Retinal pigment epithelial cell (primary cell): ENCODE data around the gene USP6.
"Not testable (repeated sequence)": the region's sequence is repeated elsewhere in the genome, so short reads cannot be mapped to it uniquely, and the experiment has no call there.

Experiments used
- DNase-seq: peaks from one replicate; pipeline ENCODE4 v3.0.0-alpha.2; 2010; ENCODE audit warnings: low read depth
- H3K4me3 ChIP-seq: 2 replicates; pipeline ENCODE4 v1.5.1; 2011; ENCODE audit warnings: mild to moderate bottlenecking, low read length, control low read depth, moderate library complexity
- TF ChIP-seq, protein P1 (sequence below): conservative IDR thresholded peaks from 2 replicates; pipeline ENCODE4 v1.5.1; 2011; ENCODE audit warnings: low read depth, low read length, control low read depth, inconsistent platforms

USP6 gene

DNA sequence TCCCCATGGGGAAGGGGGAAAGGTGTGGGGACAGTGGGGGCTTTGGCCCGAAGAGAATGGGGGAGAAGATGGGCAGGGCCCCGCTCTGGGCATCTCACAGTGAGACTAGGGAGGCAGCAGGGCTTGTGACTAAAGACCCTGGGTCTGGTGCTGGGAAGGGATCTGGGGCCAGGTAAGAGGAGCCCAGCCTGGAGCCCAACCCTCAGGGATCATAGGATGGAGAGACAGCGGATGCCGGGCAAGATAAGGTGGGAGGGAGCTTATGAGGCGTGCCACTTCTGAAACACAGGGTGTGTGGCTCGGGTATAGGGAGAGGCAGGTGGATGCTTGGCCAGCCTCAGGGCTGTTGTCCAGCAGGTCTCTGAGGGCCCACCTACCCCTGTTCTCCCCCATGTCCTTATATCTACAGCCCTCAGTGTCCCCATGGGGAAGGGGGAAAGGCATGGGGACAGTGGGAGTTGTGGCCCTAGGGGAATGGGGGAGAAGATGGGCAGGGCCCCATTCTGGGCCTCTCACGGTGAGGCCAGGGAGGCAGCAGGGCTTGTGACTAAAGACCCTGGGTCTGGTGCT lies 15.4 kb downstream of the USP6 start:
- DNase-seq, result no peak
- no peak overlapping the region for H3K4me3 ChIP-seq
- TF ChIP-seq, protein P1, sequence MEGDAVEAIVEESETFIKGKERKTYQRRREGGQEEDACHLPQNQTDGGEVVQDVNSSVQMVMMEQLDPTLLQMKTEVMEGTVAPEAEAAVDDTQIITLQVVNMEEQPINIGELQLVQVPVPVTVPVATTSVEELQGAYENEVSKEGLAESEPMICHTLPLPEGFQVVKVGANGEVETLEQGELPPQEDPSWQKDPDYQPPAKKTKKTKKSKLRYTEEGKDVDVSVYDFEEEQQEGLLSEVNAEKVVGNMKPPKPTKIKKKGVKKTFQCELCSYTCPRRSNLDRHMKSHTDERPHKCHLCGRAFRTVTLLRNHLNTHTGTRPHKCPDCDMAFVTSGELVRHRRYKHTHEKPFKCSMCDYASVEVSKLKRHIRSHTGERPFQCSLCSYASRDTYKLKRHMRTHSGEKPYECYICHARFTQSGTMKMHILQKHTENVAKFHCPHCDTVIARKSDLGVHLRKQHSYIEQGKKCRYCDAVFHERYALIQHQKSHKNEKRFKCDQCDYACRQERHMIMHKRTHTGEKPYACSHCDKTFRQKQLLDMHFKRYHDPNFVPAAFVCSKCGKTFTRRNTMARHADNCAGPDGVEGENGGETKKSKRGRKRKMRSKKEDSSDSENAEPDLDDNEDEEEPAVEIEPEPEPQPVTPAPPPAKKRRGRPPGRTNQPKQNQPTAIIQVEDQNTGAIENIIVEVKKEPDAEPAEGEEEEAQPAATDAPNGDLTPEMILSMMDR, result no peak

DNA sequence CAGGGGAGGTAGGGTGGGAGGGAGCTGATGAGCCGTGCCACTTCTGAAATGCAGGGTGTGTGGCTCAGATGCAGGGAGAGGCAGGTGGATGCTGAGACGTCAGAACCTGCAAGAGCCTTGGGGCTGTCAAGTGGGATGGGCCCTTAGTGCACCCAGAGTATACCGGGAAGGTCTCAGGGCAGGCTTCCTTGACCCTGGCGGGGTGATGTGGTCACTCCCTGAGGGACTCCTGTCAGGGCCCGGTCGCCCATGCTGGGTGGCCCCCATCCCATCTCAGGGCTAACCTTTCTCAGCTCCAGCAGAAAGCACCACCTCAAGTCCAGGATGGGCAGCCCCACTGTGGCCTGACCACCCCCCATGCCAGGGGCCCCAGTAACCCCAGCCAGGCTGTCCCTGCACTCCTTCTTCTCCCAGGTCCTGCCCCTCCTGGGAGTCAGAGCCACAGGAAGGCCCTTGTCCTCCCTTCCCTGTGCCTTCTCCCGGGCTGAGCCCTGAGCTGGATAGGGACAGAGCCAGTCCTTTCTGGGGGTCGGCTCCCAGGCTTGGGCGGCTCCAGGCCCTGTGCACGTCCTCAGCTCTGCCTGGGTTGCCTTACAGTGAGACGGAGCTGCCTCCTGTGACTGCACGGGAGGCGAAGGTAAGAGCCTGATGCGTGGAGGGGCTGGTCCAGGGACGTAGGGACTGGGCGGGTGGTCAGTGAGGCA lies 16.1 kb downstream of the USP6 start:
- H3K4me3 ChIP-seq, DNase-seq: not testable (repeated sequence)

DNA sequence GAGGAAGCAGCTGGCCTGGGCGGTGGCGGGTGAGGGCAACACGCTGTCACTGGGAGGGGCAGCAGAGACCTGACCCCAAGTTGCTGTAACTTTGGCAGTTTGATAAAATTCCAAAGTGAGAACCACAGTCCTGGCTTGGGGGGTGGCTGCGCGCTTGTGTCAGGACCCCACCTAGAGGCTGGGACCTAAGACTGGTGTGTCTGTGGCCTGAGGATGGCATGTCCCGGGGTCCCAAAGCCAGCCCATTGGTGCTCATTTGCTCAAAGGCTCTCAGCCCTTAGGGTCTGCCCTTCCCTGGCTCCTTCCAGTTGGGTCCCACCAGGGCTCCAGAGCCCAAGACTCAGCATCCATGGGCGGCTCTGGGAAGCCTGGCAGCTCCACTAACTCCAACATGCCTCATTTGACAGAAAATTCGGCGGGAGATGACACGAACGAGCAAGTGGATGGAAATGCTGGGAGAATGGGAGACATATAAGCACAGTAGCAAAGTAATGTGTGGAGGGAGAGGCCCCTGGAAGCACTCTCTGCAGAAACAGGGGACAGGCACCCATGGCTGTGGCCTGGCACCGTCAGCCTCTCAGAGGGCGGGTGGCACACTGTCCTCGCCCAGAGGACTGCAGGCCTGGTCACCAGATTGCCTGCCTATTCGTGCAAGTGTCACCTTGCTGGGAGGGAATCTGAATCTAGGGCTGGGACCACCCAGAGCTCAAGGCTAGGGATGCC lies 16.8 kb downstream of the USP6 start:
- H3K4me3 ChIP-seq, result not testable (repeated sequence)

DNA sequence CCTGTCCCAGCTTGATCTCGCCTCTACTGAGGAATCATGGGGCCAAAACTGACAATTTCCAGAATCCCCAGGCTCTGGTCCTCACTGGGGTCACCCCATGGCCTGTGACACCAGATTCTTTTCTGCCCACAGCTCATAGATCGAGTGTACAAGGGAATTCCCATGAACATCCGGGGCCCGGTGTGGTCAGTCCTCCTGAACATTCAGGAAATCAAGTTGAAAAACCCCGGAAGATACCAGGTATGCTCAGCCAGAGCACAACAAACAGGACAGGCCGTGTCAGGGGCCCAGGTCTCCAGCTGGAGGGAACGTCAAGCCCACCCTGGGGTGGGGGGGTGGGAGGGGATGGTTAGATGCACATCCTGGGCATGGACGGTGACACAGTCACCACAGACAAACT lies 17.5 kb downstream of the USP6 start:
- no peak overlapping the region for H3K4me3 ChIP-seq
- TF ChIP-seq, protein P1, result no peak
- no peak for DNase-seq

More for the DNA sequence above, 16.8 kb downstream of the USP6 start:
- DNase-seq, result not testable (repeated sequence)

DNA sequence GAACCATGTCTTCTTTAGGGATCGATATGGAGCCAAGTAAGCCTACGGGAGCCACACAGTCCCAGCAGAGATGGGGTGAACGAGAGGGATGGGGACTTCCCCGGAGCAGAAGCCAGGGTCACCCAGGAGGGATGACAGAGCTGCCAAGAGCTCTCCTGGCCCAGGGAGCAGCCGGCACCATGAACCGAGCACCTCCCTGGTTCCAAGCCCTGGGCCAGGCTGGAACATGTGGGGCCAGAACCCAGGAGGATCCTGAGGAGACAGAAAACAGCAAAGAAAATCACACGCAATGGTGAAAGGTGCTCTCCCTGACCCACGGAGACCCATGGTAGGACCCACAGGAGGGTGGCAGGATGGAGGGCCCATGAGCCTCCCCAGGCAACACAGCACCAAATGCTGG lies 18.1 kb downstream of the USP6 start:
- not testable (repeated sequence) for H3K4me3 ChIP-seq, DNase-seq

DNA sequence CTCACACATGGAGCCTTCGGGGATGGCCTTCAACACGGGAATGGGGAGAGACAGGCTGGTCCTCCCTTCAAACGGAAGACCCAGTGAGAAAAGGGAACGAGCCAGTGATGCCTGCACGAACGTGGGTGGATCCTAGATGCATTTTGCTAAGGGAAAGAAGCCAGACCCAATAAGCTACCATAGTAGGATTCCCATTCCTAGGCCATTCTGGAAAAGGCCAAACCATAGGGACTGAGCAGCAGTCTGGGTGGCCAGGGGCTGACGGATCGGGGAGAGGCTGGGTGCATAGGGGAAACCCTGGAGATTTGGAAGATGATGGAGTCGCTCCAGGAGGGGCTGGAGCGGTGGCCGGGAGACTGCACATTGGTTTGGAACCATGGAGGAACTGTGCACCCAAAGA lies 18.7 kb downstream of the USP6 start:
- not testable (repeated sequence) for H3K4me3 ChIP-seq, DNase-seq

DNA sequence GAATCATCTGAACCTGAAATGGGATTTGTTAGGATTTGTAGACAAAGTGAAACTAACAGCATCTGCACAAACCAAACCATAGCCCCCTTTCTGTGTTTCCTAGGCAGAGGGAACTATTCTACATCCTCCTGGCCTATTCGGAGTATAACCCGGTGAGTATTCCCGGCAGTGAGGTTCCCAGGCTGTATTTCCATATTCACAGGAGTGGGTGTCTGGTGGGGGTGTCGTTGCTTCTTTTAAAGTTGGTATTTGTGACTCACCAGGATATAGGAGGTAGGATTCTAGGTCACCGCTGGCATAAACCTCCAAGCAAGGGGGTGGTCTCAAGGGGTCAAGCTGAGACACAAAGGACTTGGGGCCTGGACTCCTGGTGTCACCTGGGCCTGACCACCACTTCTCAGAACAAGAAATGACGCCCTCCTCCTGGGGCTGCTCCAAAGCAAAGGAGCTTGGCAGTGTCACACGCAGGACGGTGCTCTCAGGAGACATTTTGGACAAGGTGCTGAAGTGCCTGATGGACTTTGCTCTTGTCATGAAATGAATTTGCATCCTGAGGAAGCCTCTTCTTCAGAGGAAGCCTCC lies 19.4 kb downstream of the USP6 start:
- not testable (repeated sequence) for H3K4me3 ChIP-seq, DNase-seq

DNA sequence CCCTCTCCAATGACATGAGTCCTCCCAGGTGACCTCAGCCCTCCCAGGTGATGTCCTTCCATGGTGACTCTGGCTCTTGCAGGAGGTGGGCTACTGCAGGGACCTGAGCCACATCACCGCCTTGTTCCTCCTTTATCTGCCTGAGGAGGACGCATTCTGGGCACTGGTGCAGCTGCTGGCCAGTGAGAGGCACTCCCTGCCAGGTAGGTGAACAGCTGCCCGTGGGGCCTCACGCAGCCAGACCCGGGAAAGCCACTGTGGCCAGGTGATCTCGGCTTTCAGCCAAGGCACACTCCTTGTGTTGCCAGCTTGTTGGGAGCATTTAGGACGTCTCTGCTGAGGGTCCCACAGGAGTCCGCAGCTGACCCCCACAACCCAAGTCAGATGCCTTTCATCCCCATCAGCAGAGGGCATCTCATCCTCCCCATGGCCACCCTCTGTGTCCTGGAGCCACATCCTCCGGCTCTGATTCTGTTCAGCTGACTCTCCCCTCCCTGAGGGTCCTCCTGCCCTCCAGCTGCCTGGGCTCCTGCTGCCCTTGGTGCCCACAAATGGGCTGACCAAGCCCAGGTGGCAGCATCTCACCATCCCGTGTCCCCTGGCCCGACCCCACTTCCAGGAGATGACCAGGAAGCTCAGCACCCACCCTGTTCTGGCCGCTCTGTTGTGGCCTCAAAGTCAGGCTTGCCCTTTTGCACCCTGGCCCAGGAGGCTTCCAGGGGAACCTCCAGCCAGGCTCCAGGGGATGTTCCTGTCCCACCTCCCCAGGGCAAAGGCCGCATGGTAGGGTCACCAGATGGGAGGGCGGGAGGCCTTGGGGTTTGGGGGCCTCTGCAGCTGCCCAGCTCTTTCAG lies 20.1 kb downstream of the USP6 start:
- TF ChIP-seq, protein P1, result no peak
- DNase-seq, result no peak
- no peak overlapping the region for H3K4me3 ChIP-seq

DNA sequence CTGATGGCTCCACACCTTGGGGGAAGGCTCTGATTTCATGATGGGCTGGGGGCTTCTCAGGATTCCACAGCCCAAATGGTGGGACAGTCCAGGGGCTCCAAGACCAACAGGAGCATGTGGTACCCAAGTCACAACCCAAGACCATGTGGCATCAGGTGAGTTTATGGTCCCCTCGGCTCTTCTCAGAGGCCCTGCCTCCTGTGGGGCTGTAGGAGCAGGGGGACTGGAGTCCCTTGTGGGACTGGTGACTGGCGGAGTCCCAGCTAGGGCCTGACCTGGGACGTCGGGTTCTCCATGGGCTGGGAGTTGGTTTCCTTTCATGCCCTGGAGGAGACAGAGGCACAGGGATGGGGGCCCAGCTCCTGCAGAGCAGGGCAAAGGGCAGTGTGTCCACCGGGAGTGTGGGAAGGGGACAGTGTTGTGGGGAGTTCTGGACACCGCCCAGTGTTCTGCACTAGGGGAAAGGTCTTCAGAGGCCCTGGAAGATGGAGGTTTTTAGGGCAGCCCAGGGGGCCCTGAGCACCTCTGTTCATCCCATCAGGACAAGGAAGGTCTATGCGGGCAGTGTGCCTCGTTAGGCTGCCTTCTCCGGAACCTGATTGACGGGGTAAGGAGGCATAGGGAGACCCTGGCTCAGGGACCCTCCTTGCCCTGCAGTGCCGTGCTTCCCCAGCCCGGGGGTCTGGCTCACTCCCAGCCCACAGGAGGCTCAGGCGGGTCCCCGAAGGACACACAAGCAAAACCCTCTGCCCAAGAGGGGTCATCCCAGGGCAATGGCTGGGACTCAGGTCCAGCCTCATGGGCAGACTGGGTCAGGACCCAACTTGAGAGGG lies 21.0 kb downstream of the USP6 start:
- DNase-seq, result not testable (repeated sequence)

DNA sequence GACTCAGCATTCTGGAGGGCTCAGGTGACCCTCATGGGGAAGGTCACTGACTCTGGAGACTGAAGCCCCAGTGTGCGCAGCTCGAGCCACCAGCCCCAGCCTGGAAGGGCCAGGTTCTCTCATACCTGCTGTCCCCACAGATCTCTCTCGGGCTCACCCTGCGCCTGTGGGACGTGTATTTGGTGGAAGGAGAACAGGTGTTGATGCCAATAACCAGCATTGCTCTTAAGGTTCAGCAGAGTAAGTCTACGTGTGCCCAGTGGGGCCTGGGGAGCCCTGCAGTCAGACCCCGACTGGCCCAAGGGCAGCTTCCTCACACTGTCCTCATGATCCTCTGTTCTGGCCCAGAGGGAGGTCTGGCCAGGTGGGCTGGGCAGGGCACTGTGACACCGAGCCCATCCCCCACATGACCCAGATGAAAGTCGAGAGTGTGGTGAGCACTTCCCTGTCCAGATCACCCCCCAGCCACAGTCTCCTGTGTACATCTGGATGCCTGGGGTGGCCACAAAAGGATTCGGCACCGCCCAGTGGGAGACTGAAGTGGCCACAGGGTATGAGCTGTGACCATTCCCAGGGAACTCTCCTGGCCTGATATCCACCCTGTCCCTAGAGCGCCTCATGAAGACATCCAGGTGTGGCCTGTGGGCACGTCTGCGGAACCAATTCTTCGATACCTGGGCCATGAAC lies 21.8 kb downstream of the USP6 start:
- DNase-seq, result not testable (repeated sequence)

More for the DNA sequence above, 21.0 kb downstream of the USP6 start:
- not testable (repeated sequence) for H3K4me3 ChIP-seq

DNA sequence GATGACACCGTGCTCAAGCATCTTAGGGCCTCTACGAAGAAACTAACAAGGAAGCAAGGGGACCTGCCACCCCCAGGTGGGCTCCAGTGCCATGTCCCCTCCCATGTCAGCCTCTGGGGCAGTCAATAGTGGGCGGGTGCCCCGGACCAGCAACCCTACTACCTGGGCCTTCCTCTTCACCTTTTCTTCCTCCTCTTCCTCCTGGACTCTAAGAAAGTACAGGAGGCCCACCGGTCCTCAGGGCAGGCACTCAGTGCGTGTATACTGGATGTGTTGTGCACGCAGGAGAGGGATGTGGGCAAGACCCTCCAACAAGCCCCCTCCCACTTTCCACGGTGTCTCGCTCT lies 22.3 kb downstream of the USP6 start:
- DNase-seq, result not testable (repeated sequence)

More for the DNA sequence above, 21.8 kb downstream of the USP6 start:
- not testable (repeated sequence) for H3K4me3 ChIP-seq

More for the DNA sequence above, 22.3 kb downstream of the USP6 start:
- H3K4me3 ChIP-seq, result not testable (repeated sequence)
